GM18498 (cell line): Measurements from ENCODE around the gene FAM9A.
"Not testable (repeated sequence)": the region's sequence is repeated elsewhere in the genome, so short reads cannot be mapped to it uniquely, and the experiment has no call there.

Experiments
- ATAC-seq: cut with Tn5 transposase; IDR thresholded peaks from one replicate; pipeline ENCODE4 v1.9.1; 2021; ENCODE audit warnings: mild to moderate bottlenecking, moderate library complexity; ENCODE audit not compliant: unreplicated experiment

FAM9A gene

GRCh38 chrX:8805046-8805445 lies 3.9 kb upstream of the FAM9A start:
- no peak for ATAC-seq

DNA sequence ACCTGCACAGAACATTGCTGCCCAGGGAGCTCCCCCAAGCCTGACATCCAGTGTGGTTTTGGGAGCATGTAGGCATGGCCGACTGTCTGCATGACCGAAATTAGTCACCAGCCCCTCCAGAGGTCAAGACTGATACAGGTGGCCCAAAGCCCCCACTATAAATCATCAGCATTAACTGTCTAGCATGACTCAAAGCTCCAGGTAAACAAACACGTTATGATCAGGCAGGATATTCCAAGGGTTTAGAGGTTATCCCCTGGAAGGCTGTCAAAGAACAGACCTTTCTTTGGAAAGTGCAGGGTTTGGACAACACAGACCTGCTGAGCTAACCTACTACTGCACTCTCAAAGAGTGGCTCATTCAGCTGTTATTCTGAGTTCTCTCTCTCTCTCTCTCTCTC lies 2.1 kb upstream of the FAM9A start:
- no peak for ATAC-seq

DNA sequence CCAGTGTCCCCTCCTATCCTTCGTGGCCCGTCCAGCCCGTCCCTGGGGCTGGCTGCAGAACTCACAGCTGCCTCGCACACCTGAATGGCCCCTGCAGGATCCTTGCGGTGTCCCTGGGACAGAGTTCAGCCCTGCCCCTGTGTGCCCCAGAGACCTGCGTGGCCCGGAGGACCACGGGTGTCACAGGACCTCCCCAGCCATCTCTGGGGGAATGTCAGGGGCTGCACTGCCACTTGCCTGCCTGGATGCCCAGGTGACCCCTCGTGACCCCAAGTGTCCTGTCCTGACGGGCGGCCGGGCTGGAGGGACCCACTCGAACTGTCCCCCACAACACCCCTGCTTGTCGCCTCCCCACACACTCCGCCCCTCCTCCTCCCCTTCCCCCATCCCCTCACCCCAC lies 832 bp downstream of the FAM9A start:
- ATAC-seq: not testable (repeated sequence)

DNA sequence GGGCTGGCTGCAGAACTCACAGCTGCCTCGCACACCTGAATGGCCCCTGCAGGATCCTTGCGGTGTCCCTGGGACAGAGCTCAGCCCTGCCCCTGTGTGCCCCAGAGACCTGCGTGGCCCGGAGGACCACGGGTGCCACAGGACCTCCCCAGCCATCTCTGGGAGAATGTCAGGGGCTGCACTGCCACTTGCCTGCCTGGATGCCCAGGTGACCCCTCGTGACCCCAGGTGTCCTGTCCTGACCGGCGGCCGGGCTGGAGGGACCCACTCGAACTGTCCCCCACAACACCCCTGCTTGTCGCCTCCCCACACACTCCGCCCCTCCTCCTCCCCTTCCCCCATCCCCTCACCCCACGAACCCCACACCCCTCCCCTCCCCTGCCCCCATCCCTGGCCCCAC lies 1.9 kb downstream of the FAM9A start:
- not testable (repeated sequence) for ATAC-seq

GRCh38 chrX:8798702-8799101 lies 2.5 kb downstream of the FAM9A start:
- not testable (repeated sequence) for ATAC-seq

GRCh38 chrX:8787119-8787518 lies 14.1 kb downstream of the FAM9A start:
- not testable (repeated sequence) for ATAC-seq

DNA sequence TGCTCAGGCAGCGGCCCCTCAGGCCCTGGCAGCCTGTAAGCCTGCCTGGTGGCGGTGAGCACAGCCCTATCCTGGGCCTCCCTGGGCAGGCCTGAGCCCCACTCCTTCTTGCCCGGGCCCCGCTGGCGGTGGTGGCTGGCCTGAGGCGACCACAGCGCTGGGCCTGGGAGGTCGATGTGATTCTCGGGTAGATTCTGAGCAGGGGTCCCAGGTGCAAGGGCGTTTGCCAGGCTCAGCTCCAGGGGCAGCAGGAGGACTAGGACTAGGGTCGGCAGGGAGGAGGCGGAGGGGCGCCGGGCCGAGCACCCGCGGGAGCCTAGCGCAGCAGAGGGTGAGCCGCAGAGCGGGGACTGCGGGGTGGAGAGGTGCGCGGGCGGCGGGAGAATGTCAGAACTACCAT lies 17.0 kb downstream of the FAM9A start:
- ATAC-seq: no peak

GRCh38 chrX:8783714-8784098 lies 17.5 kb downstream of the FAM9A start:
- ATAC-seq: no peak

DNA sequence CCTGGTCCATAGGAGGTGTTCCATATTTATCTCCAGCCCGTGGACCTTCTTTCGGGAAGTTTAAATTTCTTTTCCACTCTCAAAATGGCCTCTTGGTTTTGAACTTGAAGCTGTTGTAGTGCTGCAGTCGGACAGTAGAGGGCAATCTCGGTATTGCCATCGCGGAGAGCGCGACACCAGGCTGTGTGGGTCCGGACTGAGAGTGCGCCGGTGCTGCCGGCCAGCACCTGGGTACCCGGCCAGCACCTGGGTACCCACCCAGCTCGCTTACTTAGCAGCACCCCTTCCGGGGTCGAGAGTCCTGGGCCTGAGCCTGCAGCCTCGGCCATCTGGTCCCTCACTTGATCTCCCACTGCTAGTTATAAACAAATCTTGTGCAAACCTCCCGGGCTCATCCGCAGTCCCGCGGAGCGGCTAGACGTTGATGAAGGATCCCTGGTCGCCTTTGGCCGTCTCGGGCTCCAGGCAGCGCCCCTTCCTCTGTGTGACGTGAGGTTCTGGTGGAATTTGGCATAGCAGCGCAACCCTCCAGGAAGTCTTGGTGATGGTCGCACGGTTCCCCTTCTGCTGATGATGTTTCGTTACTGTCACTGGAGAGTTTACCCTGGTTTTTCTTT lies 18.0 kb downstream of the FAM9A start:
- no peak for ATAC-seq

- ATAC-seq: no peak
These were observed 18.6 kb downstream of the FAM9A start for GRCh38 chrX:8782595-8782994.

GRCh38 chrX:8781921-8782320 lies 19.3 kb downstream of the FAM9A start:
- ATAC-seq: not testable (repeated sequence)

DNA sequence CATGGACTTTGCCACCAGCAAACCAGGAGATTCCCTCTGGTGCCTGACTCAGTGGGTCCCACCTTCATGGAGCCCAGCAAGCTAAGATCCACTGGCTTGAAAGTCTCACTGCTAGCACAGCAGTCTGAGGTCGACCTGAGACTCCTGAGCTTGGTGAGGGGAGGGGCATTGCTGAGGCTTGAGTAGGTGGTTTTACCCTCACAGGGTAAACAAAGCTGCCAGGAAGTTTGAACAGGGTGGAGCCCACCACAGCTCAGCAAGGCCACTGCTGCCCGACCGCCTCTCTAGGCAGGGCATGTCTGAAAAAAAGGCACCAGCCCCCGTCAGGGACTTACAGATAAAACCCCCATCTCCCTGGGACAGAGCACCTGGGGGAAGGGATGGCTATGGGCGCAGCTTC lies 28.1 kb downstream of the FAM9A start:
- ATAC-seq: no peak

DNA sequence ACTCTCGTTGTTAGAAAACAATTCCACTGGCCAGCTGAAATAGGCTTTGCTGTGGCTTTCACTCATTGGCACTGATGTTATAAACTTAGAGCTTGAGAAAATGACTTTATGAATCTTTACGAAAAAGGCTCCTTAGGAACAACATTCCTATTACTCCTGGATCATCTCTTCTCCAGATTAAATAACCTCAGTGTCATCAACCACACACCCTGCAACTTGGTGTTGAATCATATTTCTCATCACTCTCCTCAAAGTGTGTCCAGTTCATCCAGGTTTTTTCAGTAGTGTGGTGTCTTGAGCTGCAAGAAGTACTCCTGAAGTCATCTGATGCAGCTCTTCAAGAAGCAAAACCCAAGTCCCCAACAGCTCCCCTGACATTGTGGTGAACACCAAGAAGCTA lies 41.2 kb downstream of the FAM9A start:
- ATAC-seq: no peak

GRCh38 chrX:8758706-8759105 lies 42.5 kb downstream of the FAM9A start:
- ATAC-seq: not testable (repeated sequence)

- ATAC-seq: not testable (repeated sequence)
These were observed 43.4 kb downstream of the FAM9A start for GRCh38 chrX:8757609-8758389.

- ATAC-seq: no peak
These were observed 45.4 kb downstream of the FAM9A start for GRCh38 chrX:8755813-8756212.

- ATAC-seq: no peak
These were observed 46.1 kb downstream of the FAM9A start for GRCh38 chrX:8755116-8755515.

- ATAC-seq: no peak
These were observed 51.5 kb downstream of the FAM9A start for GRCh38 chrX:8749697-8750096.

DNA sequence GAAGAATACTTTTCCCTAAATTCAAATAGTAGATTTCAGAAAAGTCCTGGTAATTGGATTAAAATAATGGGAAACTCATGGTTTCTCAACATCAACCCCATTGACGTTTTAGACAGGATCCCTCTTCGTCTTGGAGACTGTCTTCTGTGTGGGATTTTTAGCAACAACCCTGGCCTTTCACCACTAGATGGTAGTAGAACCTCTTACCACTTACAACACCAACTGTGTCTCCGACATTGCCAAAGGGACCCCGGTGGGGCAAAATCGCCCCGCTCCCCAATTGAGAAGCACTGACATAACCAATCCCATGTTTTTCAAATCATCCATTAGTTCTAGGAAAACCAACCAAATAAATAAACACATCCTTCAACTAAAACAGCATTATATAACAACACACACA lies 52.3 kb downstream of the FAM9A start:
- ATAC-seq: no peak

DNA sequence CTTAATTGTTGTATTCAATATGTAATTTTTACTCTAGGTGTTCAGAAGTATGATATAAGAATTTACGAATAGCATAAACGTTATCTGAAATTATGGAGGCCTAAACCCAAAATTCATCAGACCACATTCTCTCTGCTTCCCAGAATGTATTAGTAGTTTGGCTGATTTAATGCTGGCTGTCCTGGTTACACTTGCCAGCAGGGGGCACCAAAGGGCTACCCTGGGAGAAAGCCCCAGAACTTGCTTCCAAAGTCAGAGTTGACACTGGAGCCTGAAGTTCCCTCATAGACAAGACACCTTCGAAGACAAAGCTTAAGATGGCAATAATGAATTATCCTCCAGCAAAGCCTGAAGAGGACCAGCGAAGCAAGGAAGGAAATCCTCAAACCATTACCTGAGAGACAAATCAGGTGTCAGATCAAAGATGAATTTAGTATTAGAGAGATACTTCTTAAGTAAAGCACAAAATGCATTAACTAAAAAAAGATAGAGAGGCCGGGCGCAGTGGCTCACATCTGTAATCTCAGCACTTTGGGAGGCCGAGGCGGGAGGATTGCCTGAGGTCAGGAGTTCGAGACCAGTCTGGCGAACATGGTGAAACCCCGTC lies 58.0 kb downstream of the FAM9A start:
- ATAC-seq: no peak

DNA sequence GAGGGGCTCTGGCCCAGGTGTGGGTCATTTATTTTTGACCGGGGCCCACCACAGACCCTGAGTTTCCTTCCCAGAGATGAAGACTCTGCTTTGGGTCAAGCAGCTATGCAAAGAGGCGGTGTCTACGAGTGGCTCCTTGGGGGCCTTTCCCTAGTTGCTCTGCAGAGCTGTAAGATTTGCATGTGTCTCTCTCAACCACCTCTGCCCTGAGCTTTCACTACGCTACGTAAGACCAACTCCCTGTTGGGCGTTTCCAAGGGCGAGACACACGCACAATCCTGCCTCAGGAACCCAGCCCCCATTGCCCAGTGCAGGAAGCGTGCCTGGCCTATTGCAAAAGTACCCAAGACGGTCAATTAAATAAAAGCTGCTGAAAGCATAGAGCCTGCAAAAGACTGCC lies 59.2 kb downstream of the FAM9A start:
- no peak for ATAC-seq
